GM12878 (cell line): ENCODE measurements around the gene SNX30. TPM values are rescaled to one million over a fixed set of nuclear protein-coding genes. Genes with fewer than 3 reads are reported as not detected.

Source experiments
- ATAC-seq: fragments of 200-7000 bp; cut with Tn5 transposase; 3 replicates; pipeline ENCODE4 v1.9.1; 2020; ENCODE audit warnings: mild to moderate bottlenecking, moderate library complexity
- BruUV-seq: library from RNA; stranded (reverse); fragments of 400-500 nt; replicated peaks from 2 replicates; lab custom pipeline; 2021; lab: Mats Ljungman, UMichigan
- CTCF ChIA-PET: fragments of 300-600 bp; sonication (Branson Sonifier 250); formaldehyde crosslinking; extraction: SDS; loops from one replicate; lab custom pipeline; 2021; ENCODE audit warnings: inconsistent platforms; lab: Yijun Ruan, JAX
- POLR2A ChIA-PET: fragments of 350-600 bp; formaldehyde crosslinking; extraction: SDS; loops from one replicate; lab custom pipeline; 2021; ENCODE audit warnings: inconsistent platforms; lab: Charles Lee
- RAD21 ChIA-PET: fragments of 300-600 bp; sonication (Branson Sonifier 250); formaldehyde crosslinking; loops from one replicate; lab custom pipeline; 2023; ENCODE audit warnings: antibody characterized with exemption; ENCODE audit not compliant: unreplicated experiment; lab: Charles Lee
- SMC1A ChIA-PET: fragments of 300-600 bp; sonication (Branson Sonifier 250); formaldehyde crosslinking; loops from one replicate; lab custom pipeline; 2023; ENCODE audit not compliant: unreplicated experiment, uncharacterized antibody; lab: Charles Lee
- DNase-seq: peaks from one replicate; pipeline ENCODE4 v3.0.0-alpha.2; 2011; ENCODE audit warnings: low read depth, low spot score
- FAIRE-seq: peaks from 3 replicates; lab custom pipeline; 2011; peaks lifted over from hg19 to GRCh38; lab: Jason Lieb, UNC
- H2AFZ ChIP-seq: 2 replicates; pipeline ENCODE4 v1.6.0; 2011; ENCODE audit warnings: low read depth, low read length, control low read depth; ENCODE audit not compliant: control insufficient read depth
- H3K27ac ChIP-seq: 2 replicates; pipeline ENCODE4 v1.5.1; 2011; ENCODE audit warnings: control low read depth; ENCODE audit not compliant: control insufficient read depth, insufficient read depth
- H3K27me3 ChIP-seq, 2 experiments: replicated peaks in 1 of 2; 2 replicates each; pipeline versions ENCODE4 v1.6.0 to v1.6.1; 2011; ENCODE audit warnings: low read length in 1 of 2; ENCODE audit not compliant: control insufficient read depth in 2 of 2, insufficient read depth in 2 of 2
- H3K36me3 ChIP-seq, 2 experiments: 2 replicates each; pipeline ENCODE4 v1.5.1; 2011; ENCODE audit warnings: low read length in 1 of 2; ENCODE audit not compliant: control insufficient read depth in 2 of 2, insufficient read depth in 2 of 2
- H3K4me1 ChIP-seq: 2 replicates; pipeline ENCODE4 v1.6.1; 2011; ENCODE audit warnings: mild to moderate bottlenecking, low read length, moderate library complexity, mixed read lengths; ENCODE audit not compliant: control insufficient read depth, insufficient read depth
- H3K4me2 ChIP-seq: 2 replicates; pipeline ENCODE4 v1.6.0; 2011; ENCODE audit warnings: control low read depth; ENCODE audit not compliant: control insufficient read depth, insufficient read depth
- H3K4me3 ChIP-seq: fragments of 200-600 bp; sonication (generic); 2 replicates; pipeline ENCODE4 v1.5.1; 2016
- H3K79me2 ChIP-seq: 2 replicates; pipeline ENCODE4 v1.6.0; 2011; ENCODE audit warnings: low read length; ENCODE audit not compliant: control insufficient read depth, insufficient read depth
- H3K9ac ChIP-seq: 2 replicates; pipeline ENCODE4 v1.8.0; 2011; ENCODE audit warnings: low read length, control low read depth, mixed read lengths; ENCODE audit not compliant: control insufficient read depth, insufficient read depth
- H3K9me3 ChIP-seq: replicated peaks from 3 replicates; pipeline ENCODE4 v1.5.1; 2011; ENCODE audit warnings: mild to moderate bottlenecking, low read length; ENCODE audit not compliant: control insufficient read depth, insufficient read depth
- H4K20me1 ChIP-seq: 2 replicates; pipeline ENCODE4 v1.6.0; 2011; ENCODE audit not compliant: control insufficient read depth, insufficient read depth
- CREB1 ChIP-seq: IDR thresholded peaks from 2 replicates; pipeline ENCODE4 v1.6.1; 2012; ENCODE audit warnings: low read depth, mild to moderate bottlenecking, inconsistent platforms
- ETV6 ChIP-seq, 2 experiments: fragments of 450-650 bp in 1 of 2; IDR thresholded peaks in 1 of 2; conservative IDR thresholded peaks in 1 of 2; 2 replicates each; pipeline ENCODE4 v1.6.1; 2014; ENCODE audit warnings: antibody characterized with exemption in 1 of 2, borderline replicate concordance in 1 of 2, low read depth in 1 of 2, mild to moderate bottlenecking in 1 of 2, moderate library complexity in 1 of 2
- NFIC ChIP-seq: IDR thresholded peaks from 2 replicates; pipeline ENCODE4 v1.6.1; 2012; ENCODE audit warnings: low read depth, mild to moderate bottlenecking, inconsistent platforms, low read length, moderate library complexity
- POLR2A ChIP-seq: IDR thresholded peaks from 2 replicates; pipeline ENCODE4 v1.6.1; 2011; ENCODE audit warnings: low read depth, mild to moderate bottlenecking, low read length
- SPI1 ChIP-seq: IDR thresholded peaks from 2 replicates; pipeline ENCODE4 v1.6.1; 2011; ENCODE audit warnings: low read depth, mild to moderate bottlenecking, low read length, moderate library complexity, borderline replicate concordance; ENCODE audit not compliant: insufficient read depth
- SREBF2 ChIP-seq: IDR thresholded peaks from 2 replicates; pipeline ENCODE4 v1.6.1; 2012; ENCODE audit warnings: mild to moderate bottlenecking, low read length
- TCF7 ChIP-seq: IDR thresholded peaks from 2 replicates; pipeline ENCODE4 v1.6.1; 2014; ENCODE audit warnings: antibody characterized with exemption, borderline replicate concordance
- WGBS: methylation state at CpG from one replicate; pipeline ENCODE4 v1.1.6; 2016; ENCODE audit warnings: low lambda C conversion rate; ENCODE audit not compliant: insufficient replicate concordance, insufficient coverage; ENCODE audit errors: missing lambda C conversion rate; 5-methylcytosine and 5-hydroxymethylcytosine counted together
- in situ Hi-C: fragments of 300-500 bp; cut with MboI; formaldehyde crosslinking; loops from 9 replicates; pipeline ENCODE4 v1.14.3; 2018; ENCODE audit warnings: mixed read lengths
- intact Hi-C: fragments of 100-400 bp; cut with micrococcal nuclease; formaldehyde crosslinking; loops from one replicate; pipeline ENCODE4 v1.14.2; 2022; ENCODE audit not compliant: unreplicated experiment
- polyA plus RNA-seq, 11 experiments: library from polyadenylated mRNA; depleted of rRNA in 4 of 11; unstranded in 6 of 11; stranded (reverse) in 5 of 11; fragments of >200 nt; fragmentation: Nextera tagmentation in 4 of 11; fragmentation: Illumina TruSeq in 1 of 11; extraction: Ambion mirVana in 4 of 11; extraction: Trizol in 1 of 11; gene quantifications; 1 replicate in 1 of 11; 2 replicates in 10 of 11; pipeline versions ENCODE4 v1.2.1 to v1.2.3, GENCODE V29; 2011 to 2016; ENCODE audit warnings: inconsistent platforms in 2 of 11, missing spikeins in 2 of 11, low read depth in 1 of 11
- total RNA-seq, 4 experiments: library from RNA; depleted of rRNA in 3 of 4; stranded (reverse); fragments of >200 nt in 3 of 4; fragmentation: Illumina TruSeq in 1 of 4; extraction: Trizol in 1 of 4; gene quantifications; 2 replicates each; pipeline versions ENCODE4 v1.2.1 to v1.2.3, GENCODE V29; 2013 to 2021
- TF ChIP-seq, protein P1 (sequence below): IDR thresholded peaks from 2 replicates; pipeline ENCODE4 v1.6.1; 2011; ENCODE audit warnings: low read depth, low read length, improper control_type of control experiment, borderline replicate concordance

Gene SNX30
- total and polyA plus RNA-seq, 10 of the 15 experiments (the other 5 are each of a cell fraction or from before 2014, with no cell fraction given), result 0.53 to 4.0 (median 1.5) TPM

DNA sequence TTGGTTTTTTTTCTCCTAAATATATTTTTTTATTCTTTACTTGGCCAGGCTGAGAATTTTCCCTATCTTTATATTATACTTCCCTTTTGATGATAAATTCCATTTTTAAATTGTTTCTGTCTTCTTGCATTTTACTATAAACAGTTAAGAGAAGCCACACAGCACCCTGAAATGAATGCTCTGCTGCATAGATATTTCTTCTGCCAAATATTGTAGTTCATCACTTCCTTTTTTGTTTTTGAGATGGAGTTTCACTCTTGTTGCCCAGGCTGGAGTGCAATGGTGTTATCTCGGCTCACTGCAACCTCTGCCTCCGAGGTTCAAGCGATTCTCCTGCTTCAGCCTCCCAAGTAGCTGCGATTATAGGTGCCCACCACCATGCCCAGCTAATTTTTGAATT lies 24.1 kb upstream of the SNX30 start:
- no peaks in the 10 kb centered on the region for H4K20me1 ChIP-seq
- ChIA-PET CTCF (no interaction called here), POLR2A (no interaction called here), RAD21 (interaction anchor here (1.1 kb wide), 1 partner anchor 8 kb away, joined by 3 read pairs; the partner anchor contains the start of gene INIP), SMC1A (no interaction called here)
- no peaks in the 10 kb centered on the region for H3K9me3 ChIP-seq
- H3K27me3 ChIP-seq, result no peaks in the 10 kb centered on the region
- FAIRE-seq (no peak), ATAC-seq (peak; percentile 80), DNase-seq (no peak)
- no TSS peak for BruUV-seq
- no peak overlapping the region for H3K4me2 ChIP-seq
- in situ Hi-C loops, result no loop called here
- peak overlapping the region; percentile 17; the same call in 1 of the 2 replicates for H3K27ac ChIP-seq
- no peak overlapping the region for H3K4me3 ChIP-seq
- no peak overlapping the region for H3K9ac ChIP-seq
- no peak overlapping the region for H2AFZ ChIP-seq
- intact Hi-C loops, result no loop called here
- peaks cover 17% of the 10 kb centered on the region for H3K4me1 ChIP-seq
- H3K36me3 ChIP-seq, result no peaks in the 10 kb centered on the region
- TF ChIP-seq POLR2A, result no peak
- peak; percentile 67 for TF ChIP-seq SPI1
- TF ChIP-seq, protein P1, sequence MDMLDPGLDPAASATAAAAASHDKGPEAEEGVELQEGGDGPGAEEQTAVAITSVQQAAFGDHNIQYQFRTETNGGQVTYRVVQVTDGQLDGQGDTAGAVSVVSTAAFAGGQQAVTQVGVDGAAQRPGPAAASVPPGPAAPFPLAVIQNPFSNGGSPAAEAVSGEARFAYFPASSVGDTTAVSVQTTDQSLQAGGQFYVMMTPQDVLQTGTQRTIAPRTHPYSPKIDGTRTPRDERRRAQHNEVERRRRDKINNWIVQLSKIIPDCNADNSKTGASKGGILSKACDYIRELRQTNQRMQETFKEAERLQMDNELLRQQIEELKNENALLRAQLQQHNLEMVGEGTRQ, result no peak
- no peak for TF ChIP-seq CREB1
- TF ChIP-seq ETV6 (conservative IDR thresholded peaks at IDR 0.05 in 1 of 2, IDR thresholded peaks at IDR 0.05 in 1 of 2; ENCODE audit: borderline replicate concordance in 1 of 2, low read depth in 1 of 2), result no peak
- TF ChIP-seq SREBF2, result no peak
- no peak for TF ChIP-seq TCF7
- no peak for TF ChIP-seq NFIC
- TF ChIP-seq, all 136 proteins: peak for 1
- H3K79me2 ChIP-seq, result no peaks in the 10 kb centered on the region
- 11% methylated on average over 4 of the region's 4 CpGs for WGBS
